ENCODE measurements around the gene FAM168B. TPM values are rescaled to one million over a fixed set of nuclear protein-coding genes. Genes with fewer than 3 reads are reported as not detected.

The FAM168B gene
- total RNA-seq, 1 donor from 2014 or later, result 154 TPM

- Mint-ChIP-seq H3K9me3 (no peaks in the 10 kb centered on the region), H3K4me3 (no peak overlapping the region), H3K4me1 (peaks cover 7% of the 10 kb centered on the region), H3K27ac (ENCODE audit: unreplicated experiment) (no peak overlapping the region), H3K36me3 (ENCODE audit: low read depth) (no peaks in the 10 kb centered on the region), H3K27me3 (ENCODE audit: low read depth) (peaks cover 5% of the 10 kb centered on the region)
- TF ChIP-seq, protein P1, sequence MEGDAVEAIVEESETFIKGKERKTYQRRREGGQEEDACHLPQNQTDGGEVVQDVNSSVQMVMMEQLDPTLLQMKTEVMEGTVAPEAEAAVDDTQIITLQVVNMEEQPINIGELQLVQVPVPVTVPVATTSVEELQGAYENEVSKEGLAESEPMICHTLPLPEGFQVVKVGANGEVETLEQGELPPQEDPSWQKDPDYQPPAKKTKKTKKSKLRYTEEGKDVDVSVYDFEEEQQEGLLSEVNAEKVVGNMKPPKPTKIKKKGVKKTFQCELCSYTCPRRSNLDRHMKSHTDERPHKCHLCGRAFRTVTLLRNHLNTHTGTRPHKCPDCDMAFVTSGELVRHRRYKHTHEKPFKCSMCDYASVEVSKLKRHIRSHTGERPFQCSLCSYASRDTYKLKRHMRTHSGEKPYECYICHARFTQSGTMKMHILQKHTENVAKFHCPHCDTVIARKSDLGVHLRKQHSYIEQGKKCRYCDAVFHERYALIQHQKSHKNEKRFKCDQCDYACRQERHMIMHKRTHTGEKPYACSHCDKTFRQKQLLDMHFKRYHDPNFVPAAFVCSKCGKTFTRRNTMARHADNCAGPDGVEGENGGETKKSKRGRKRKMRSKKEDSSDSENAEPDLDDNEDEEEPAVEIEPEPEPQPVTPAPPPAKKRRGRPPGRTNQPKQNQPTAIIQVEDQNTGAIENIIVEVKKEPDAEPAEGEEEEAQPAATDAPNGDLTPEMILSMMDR (conservative IDR thresholded peaks at IDR 0.05), result no peak
- no peak for DNase-seq (ENCODE audit: low read depth, low spot score)
Observed at GRCh38 chr2:131011486-131011885, 81.8 kb downstream of the FAM168B start.

GRCh38 chr2:131010566-131010965 is 82.7 kb downstream of the FAM168B start:
- no peak overlapping the region for H3K4me3 Mint-ChIP-seq
- H3K27me3 Mint-ChIP-seq (ENCODE audit: low read depth), result peaks cover 2% of the 10 kb centered on the region
- H3K27ac Mint-ChIP-seq (ENCODE audit: unreplicated experiment), result no peak overlapping the region

DNA sequence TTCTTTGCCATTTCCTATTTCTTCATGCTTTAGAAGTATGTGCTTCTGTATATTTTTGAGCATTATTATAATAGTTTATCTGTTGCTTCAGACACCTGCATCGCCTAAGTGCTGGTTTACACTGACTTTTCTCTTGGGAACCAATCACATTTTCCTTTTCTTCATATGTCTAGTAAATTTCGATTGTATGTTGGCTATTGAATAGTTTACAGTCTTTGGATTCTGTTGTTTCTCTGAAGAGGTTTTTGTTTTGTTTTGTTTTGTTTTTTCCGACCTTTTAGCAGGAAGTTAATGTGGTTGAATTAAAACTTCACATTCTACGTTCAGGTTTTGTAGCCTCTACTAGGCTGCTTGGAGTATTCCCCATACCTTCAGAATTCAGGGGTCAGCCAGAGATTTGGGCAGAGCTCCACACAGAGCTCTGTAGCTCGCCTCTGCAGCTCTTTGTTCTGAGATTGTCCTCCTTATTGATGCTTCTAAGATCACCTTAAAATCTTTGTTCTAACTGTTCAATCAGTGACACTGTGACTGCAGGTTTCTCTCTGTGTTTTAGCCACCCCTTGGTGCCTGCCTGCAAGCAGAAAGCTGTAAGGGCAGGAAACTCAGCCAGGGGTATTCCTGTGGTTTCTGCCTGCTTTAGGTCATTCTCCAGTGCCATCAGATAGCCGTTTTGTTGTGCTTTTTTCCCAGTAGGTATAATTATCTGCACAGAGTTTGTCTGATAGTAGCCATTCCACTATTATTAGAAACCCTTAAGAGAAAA is 83.4 kb downstream of the FAM168B start:
- TF ChIP-seq, protein P1 (conservative IDR thresholded peaks at IDR 0.05), result no peak
- H3K4me3 Mint-ChIP-seq, result no peak overlapping the region
- DNase-seq (ENCODE audit: low read depth, low spot score), result no peak
- peaks cover 7% of the 10 kb centered on the region for H3K4me1 Mint-ChIP-seq
- H3K27ac Mint-ChIP-seq (ENCODE audit: unreplicated experiment), result no peak overlapping the region
- H3K36me3 Mint-ChIP-seq (ENCODE audit: low read depth), result no peaks in the 10 kb centered on the region
- H3K9me3 Mint-ChIP-seq, result no peaks in the 10 kb centered on the region
- peaks cover 2% of the 10 kb centered on the region for H3K27me3 Mint-ChIP-seq (ENCODE audit: low read depth)

More at GRCh38 chr2:131010566-131010965, 82.7 kb downstream of the FAM168B start:
- TF ChIP-seq, protein P1 (conservative IDR thresholded peaks at IDR 0.05), result no peak
- DNase-seq (ENCODE audit: low read depth, low spot score), result no peak
- Mint-ChIP-seq H3K36me3 (ENCODE audit: low read depth) (no peaks in the 10 kb centered on the region), H3K9me3 (no peaks in the 10 kb centered on the region), H3K4me1 (peaks cover 7% of the 10 kb centered on the region)

DNA sequence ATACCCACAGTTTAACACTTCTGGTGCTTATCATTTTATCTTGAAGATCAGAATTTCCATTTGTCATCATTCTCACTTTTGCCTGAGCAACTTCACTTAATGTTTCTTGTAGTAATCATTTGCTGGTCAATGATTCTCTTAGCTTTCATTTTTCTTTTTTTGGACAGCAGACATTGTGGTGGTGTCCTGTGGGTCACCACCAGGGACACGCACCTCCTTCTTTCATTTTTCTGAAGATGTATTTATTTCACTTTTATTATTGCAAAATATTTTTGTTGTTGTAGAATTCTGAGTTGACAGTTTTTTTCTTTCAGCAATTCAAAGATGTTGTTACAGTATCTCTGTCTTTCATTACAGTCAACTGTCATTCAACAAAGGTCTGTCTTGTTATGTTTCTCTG is 84.3 kb downstream of the FAM168B start:
- Mint-ChIP-seq H3K27ac (ENCODE audit: unreplicated experiment) (no peak overlapping the region), H3K4me1 (peaks cover 7% of the 10 kb centered on the region), H3K36me3 (ENCODE audit: low read depth) (no peaks in the 10 kb centered on the region), H3K4me3 (no peak overlapping the region), H3K9me3 (no peaks in the 10 kb centered on the region), H3K27me3 (ENCODE audit: low read depth) (peaks cover 2% of the 10 kb centered on the region)
- no peak for DNase-seq (ENCODE audit: low read depth, low spot score)
- TF ChIP-seq, protein P1 (conservative IDR thresholded peaks at IDR 0.05), result no peak

DNA sequence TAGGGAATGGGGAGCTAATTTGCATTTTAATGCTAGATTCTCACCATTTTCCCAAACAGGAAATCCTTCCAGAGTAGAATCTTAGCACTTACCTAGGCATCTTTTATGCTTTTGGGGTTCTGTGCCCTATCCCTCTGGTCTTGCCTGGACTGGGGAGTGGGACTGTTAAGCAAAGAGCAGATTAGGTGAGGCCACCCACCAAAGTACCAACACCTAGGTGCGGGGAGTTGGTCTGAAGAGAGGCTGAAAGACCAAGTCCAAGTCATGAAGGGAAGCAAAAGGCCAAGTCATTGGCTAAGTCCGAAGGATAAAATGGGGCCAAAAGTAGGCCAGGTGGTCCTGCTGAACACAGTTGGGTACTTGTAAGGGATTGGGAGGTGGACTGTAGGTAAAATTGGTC is 86.7 kb downstream of the FAM168B start:
- no peak overlapping the region for H3K4me3 Mint-ChIP-seq
- no peak for DNase-seq (ENCODE audit: low read depth, low spot score)
- TF ChIP-seq, protein P1 (conservative IDR thresholded peaks at IDR 0.05), result no peak
- H3K27ac Mint-ChIP-seq (ENCODE audit: unreplicated experiment), result no peak overlapping the region
- H3K27me3 Mint-ChIP-seq (ENCODE audit: low read depth), result peaks cover under 1% of the 10 kb centered on the region
- peaks cover 2% of the 10 kb centered on the region for H3K4me1 Mint-ChIP-seq
- no peaks in the 10 kb centered on the region for H3K9me3 Mint-ChIP-seq
- no peaks in the 10 kb centered on the region for H3K36me3 Mint-ChIP-seq (ENCODE audit: low read depth)
